Globus pallidus (tissue), 1 donor: Measurements from ENCODE around the gene IL21R.
"Not testable (repeated sequence)": the region's sequence is repeated elsewhere in the genome, so short reads cannot be mapped to it uniquely, and the experiment has no call there.

Source experiments
- DNase-seq: peaks from one replicate; pipeline ENCODE4 v3.0.0-alpha.2; 2015; ENCODE audit warnings: low spot score

IL21R gene

GRCh38 chr16:27374804-27375425 is 27.1 kb upstream of the IL21R start:
- peak; percentile 66 for DNase-seq

DNA sequence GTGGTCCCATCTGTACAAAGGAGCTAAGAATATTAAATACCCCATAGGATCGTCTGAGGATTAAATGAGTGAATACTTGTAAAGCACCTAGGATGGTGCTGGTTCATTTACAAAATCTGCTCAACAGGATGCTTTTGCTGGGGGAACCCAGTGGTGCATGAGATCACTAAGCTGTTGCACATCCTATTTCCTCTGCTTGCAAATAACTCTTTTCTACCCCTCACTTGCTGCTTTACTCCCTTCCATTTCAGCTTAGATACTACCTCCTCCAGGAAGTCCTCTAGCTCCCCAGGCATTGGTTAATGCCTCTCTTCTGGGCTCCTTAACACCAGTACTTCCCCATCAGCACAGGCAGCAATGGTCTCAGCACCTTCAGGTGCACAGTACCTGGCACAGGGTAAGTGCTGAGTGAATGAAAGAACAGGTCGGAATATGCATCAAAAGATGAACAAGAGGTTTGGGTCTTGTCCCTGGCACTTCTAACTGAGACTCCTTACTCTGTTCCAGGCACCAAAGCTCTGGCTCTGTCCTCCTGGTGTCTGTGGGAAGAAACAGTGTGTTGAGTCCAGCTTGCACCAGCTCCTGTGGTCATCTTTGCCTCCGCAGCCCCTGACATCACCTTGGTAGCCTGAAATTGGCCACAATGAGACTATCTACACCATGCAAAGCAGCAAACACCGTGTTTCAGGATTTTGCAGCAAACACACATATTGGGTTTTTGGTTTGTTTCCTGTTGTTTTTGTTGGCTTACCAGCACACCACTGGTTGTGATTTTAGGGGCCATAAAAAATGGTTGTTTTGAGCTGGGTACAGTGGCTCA is 24.1 kb upstream of the IL21R start:
- DNase-seq, result no peak

DNA sequence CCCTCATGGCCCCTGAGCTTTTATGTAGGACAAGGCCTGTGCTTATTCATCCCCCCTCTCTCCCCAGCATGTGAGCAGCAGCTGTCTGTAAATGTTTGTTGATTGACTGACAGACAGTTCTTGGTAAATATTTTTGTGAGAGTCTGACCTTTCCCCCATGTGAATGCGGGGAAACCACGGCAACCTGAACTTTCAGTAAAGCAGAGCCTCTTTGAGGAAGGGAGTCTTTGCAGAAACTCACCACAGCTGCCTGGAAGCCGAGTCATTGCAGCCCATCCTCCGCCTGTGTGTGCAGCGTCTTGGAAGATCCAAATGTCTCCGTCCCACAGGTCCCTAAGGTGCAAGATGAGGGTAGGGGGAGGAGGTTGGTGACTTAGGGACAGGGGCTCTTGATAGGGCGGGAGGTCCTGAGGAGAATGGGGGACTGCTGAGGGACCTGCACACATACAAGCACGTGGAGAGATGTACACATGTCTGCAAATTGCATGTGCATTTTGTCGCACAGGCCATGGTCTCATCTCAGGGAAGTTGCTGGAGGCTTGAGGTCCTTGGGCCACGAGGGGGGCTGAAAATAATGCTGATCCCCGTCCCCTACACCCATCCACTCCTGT is 23.0 kb upstream of the IL21R start:
- no peak for DNase-seq

DNA sequence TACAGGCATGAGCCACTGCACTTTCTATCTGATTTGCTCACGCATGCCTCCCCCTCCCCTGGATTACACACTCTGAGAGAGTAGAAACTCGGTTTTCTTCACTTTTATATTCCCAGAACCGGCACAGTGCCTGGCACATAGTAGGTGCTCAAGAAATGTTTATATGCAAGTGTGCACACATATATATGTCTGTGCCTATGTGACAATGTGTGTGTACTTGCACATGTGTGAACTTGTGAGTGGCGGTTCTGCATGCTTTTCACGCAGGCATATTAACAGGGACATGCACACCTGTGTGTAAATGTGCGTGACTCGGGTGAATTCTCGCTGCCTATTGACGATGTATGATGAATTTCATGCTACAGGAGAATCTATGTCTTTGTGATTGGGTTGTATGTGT is 22.1 kb upstream of the IL21R start:
- DNase-seq, result no peak

DNA sequence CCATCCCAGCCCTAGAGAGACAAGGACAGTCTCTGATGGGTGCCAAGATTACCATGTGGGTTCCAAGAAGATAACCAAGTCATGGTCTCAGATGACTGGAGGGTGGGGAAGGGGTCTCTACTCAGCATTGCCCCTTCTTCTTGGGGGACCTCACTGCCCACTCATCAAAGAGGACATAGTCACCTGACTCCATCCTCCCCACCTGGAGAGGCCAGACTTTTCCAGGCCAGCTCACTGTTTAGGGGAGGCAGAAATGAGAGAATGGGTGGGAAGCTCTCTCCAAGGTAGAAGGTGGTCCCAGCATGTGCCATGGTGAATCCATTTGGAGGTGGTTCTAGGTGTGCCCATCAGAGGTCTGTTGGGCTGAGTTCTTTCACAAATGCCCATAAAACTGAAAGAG is 20.7 kb upstream of the IL21R start:
- DNase-seq, result no peak

- no peak for DNase-seq
Observed at GRCh38 chr16:27381974-27382855, 19.8 kb upstream of the IL21R start.

GRCh38 chr16:27383556-27384243 is 18.3 kb upstream of the IL21R start:
- no peak for DNase-seq

DNA sequence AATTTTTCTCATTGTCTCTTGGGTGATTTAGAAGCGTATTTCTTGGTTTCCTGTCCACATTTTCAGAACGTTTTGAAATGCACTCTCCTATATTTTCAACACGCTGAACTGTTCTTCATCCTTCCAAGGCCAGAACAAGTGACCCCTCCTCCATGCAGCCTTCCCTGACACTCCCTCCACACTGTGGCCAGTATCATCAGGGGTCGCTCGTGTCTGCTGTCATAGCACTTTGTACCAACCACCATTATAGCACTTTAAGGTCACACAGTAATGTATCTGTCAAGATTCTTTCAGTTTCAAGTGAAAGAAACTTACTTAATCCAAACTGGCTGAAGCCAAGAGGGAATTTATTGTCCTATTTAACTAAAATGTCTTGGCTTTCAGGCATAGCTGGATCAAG is 17.5 kb upstream of the IL21R start:
- DNase-seq, result no peak

DNA sequence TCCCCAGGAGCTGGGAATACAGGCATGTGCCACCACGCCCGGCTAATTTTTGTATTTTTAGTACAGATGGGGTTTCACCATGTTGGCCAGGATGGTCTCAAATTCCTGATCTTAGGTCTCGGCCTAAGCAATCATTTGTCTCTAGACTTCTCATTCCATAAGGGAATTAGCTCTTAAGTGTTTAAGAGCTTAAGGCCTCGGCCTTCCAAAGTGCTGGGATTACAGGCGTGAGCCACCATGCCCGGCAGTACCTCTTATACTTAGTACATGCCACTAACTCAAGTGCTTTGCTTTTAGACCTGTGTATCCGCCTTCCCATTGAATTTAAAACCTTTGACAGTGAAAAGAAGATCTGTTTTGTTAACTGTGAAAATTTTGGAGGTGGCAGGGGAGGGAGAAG is 16.6 kb upstream of the IL21R start:
- DNase-seq, result no peak

- no peak for DNase-seq
Observed at GRCh38 chr16:27386674-27387073, 15.3 kb upstream of the IL21R start.

GRCh38 chr16:27387724-27388123 is 14.2 kb upstream of the IL21R start:
- DNase-seq, result no peak

DNA sequence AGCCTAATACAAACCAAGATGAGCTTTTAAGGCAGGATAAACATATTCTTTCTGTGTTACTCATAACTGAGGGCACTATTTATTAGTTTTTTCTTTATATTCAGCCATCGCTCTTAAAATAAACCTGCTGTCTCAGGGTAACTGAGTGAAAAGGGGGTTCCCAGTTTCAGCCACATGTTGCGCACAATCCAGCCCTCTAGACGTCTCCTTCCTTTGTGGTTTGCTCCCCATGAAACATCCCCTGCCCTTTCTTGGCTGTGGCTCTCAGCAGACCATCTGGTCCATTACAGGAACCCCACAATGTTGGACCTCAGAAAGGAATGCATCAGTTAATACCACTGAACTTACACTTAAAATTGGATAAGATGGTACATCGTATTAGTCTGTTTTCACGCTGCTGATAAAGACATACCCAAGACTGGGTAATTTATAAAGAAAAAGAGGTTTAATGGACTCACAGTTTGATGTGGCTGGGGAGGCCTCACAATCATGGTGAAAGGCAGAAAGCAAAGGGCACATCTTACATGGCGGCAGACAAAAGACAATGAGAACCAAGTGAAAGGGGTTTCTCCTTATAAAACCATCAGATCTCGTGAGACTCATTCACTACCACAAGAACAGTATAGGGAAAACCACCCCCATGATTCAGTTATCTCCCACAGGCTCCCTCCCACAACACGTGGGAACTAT is 12.6 kb upstream of the IL21R start:
- DNase-seq, result no peak

DNA sequence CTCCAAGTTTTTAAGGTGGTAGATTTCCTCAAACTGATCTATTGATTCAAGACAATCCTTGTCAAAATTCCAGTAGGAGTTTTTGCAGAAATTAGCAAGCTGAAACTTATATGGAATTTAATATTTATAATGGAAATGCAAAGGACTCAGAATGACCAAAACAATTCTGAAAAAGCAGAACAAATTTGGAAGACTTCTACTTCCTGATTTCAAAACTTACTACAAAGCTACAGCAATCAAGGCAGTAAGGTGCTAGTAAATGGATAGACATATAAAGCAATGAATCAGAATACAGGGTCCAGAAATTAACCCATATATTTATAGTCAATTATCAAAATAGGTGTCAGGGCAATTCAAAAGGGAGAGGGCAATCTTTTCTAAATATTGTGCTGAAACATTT is 11.8 kb upstream of the IL21R start:
- DNase-seq, result no peak

GRCh38 chr16:27392671-27393070 is 9.3 kb upstream of the IL21R start:
- no peak for DNase-seq

GRCh38 chr16:27394516-27394915 is 7.5 kb upstream of the IL21R start:
- DNase-seq, result no peak

GRCh38 chr16:27398341-27398893 is 3.6 kb upstream of the IL21R start:
- DNase-seq, result not testable (repeated sequence)

- DNase-seq, result no peak
Observed at GRCh38 chr16:27398894-27399853, 2.8 kb upstream of the IL21R start.

- DNase-seq, result no peak
Observed at GRCh38 chr16:27399969-27400368, 2.0 kb upstream of the IL21R start.

DNA sequence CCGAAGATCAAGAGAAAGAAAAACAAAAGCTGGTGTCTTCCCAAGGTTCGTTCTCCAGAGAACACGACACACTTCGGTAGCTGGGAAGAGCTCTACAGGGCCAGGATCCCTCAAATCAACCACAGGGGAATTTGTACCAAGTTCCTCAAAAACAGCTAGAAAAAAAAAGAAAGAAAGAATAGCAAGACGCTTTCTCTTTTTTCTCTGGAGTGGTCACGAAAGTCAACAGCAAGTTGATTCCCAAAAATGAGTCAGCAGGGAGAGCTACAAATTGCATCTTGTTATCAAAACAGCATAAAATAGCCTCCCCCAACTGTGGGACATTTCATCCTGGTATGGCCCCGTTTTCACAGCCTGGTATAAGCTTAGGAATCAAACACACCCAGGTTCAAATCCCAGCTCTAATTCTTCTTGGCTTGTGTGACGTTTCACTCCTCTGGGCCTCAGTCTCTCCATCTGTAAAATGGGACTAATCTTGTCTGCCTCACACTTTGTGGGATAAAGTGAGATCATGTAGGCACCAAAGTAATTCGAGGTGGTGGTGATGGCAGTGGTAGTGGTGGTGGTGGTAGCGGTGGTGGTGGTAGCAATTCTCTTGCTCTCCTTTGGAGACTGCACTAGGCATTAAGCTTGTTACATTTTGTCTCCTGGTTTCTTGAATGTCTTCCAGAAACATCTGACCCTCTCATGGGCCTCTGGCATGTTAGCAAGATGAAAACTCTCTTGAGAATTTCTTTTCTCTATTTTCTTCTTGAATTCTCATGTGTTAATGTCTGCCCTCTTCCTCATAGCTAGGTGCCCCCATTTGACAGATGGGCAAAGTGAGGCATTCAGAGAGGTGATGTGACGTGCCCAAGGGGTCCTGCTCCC is 988 bp upstream of the IL21R start:
- no peak for DNase-seq
